K562 (cell line): ENCODE measurements around the gene WBP1. TPM values are rescaled to one million over a fixed set of nuclear protein-coding genes. Genes with fewer than 3 reads are reported as not detected.

Experiments used
- ARID3A ChIP-seq: IDR thresholded peaks from 2 replicates; pipeline ENCODE4 v1.6.1; 2012; ENCODE audit warnings: low read depth, low read length, improper control_type of control experiment, borderline replicate concordance
- CBX8 ChIP-seq: fragments of 200-600 bp; sonication (generic); IDR thresholded peaks from 2 replicates; pipeline ENCODE4 v1.6.1; 2012; ENCODE audit warnings: borderline replicate concordance, mixed run types, low read depth, mild to moderate bottlenecking, moderate library complexity, mixed read lengths, low read length, control low read depth, inconsistent platforms; ENCODE audit not compliant: poor library complexity, severe bottlenecking; ENCODE audit errors: extremely low read depth
- CREM ChIP-seq: IDR thresholded peaks from 2 replicates; pipeline ENCODE4 v1.6.1; 2014; ENCODE audit warnings: antibody characterized with exemption, low read depth
- ETV1 ChIP-seq: fragments of 450-650 bp; conservative IDR thresholded peaks from 2 replicates; pipeline ENCODE4 v1.6.1; 2016; ENCODE audit warnings: missing genetic modification characterization, control low read depth, low read depth, missing compliant biosample characterization
- FOXJ3 ChIP-seq: sonication (generic); formaldehyde crosslinking; IDR thresholded peaks from 2 replicates; pipeline ENCODE4 v1.4.0; 2020; ENCODE audit warnings: mild to moderate bottlenecking, missing genetic modification reagents
- GABPA ChIP-seq: fragments of 200-800 bp; sonication (Bioruptor generic); conservative IDR thresholded peaks from 2 replicates; pipeline ENCODE4 v1.6.1; 2016; ENCODE audit warnings: low read depth, missing genetic modification characterization, missing compliant biosample characterization
- GABPB1 ChIP-seq: sonication (generic); formaldehyde crosslinking; IDR thresholded peaks from 2 replicates; pipeline ENCODE4 v1.8.0; 2022; ENCODE audit warnings: mild to moderate bottlenecking, missing genetic modification reagents
- GATAD2B ChIP-seq: fragments of 450-650 bp; IDR thresholded peaks from 2 replicates; pipeline ENCODE4 v1.6.1; 2017; ENCODE audit warnings: mild to moderate bottlenecking, borderline replicate concordance
- GTF2F1 ChIP-seq: IDR thresholded peaks from 2 replicates; pipeline ENCODE4 v1.6.1; 2011; ENCODE audit warnings: low read depth, low read length, improper control_type of control experiment
- MIER1 ChIP-seq: fragments of 450-650 bp; IDR thresholded peaks from 2 replicates; pipeline ENCODE4 v1.6.1; 2016; ENCODE audit warnings: antibody characterized with exemption, mild to moderate bottlenecking, low read depth
- NCOA2 ChIP-seq, 2 experiments: fragments of 450-650 bp; IDR thresholded peaks; 2 replicates each; pipeline ENCODE4 v1.6.1; 2018; ENCODE audit warnings: mild to moderate bottlenecking in 2 of 2, moderate library complexity in 1 of 2; ENCODE audit not compliant: partially characterized antibody in 2 of 2
- POLR2G ChIP-seq: fragments of 200-400 bp; formaldehyde crosslinking; IDR thresholded peaks from 2 replicates; pipeline ENCODE4 v1.6.1; 2017; ENCODE audit warnings: low read depth, mild to moderate bottlenecking, antibody characterized with exemption, low read length, moderate library complexity
- RFX5 ChIP-seq: IDR thresholded peaks from 2 replicates; pipeline ENCODE4 v1.6.1; 2011; ENCODE audit warnings: low read depth, mild to moderate bottlenecking, improper control_type of control experiment, low read length
- THRB ChIP-seq: fragments of 450-650 bp; formaldehyde crosslinking; conservative IDR thresholded peaks from 2 replicates; pipeline ENCODE4 v1.4.0; 2022; ENCODE audit warnings: mild to moderate bottlenecking, missing genetic modification characterization
- ZFP30 ChIP-seq: fragments of 250-450 bp; sonication (Bioruptor Pico); IDR thresholded peaks from 2 replicates; pipeline ENCODE4 v1.8.0; 2022; ENCODE audit warnings: moderate library complexity, mild to moderate bottlenecking, inconsistent platforms, borderline replicate concordance
- ZMIZ1 ChIP-seq, 2 experiments: fragments of 150-350 bp in 1 of 2; IDR thresholded peaks; 2 replicates each; pipeline ENCODE4 v1.6.1; 2012 to 2016; ENCODE audit warnings: low read depth in 2 of 2, low read length in 2 of 2, mild to moderate bottlenecking in 1 of 2, moderate library complexity in 1 of 2
- ZNF436 ChIP-seq: fragments of 250-450, 450-650 bp; sonication (Bioruptor Pico); formaldehyde crosslinking; IDR thresholded peaks from 2 replicates; pipeline ENCODE4 v1.7.0; 2020; ENCODE audit warnings: mild to moderate bottlenecking
- ZNF57 ChIP-seq: fragments of 450-650 bp; formaldehyde crosslinking; IDR thresholded peaks from 2 replicates; pipeline ENCODE4 v1.4.0; 2020; ENCODE audit warnings: mild to moderate bottlenecking, moderate library complexity
- ZNF707 ChIP-seq: fragments of 250-450 bp; sonication (Bioruptor Pico); conservative IDR thresholded peaks from 2 replicates; pipeline ENCODE4 v1.8.0; 2022; ENCODE audit warnings: inconsistent platforms, mild to moderate bottlenecking, moderate library complexity
- ZNF76 ChIP-seq: fragments of 250-450 bp; sonication (Bioruptor Pico); IDR thresholded peaks from 2 replicates; pipeline ENCODE4 v1.4.0; 2020; ENCODE audit warnings: mild to moderate bottlenecking, moderate library complexity, borderline replicate concordance
- polyA plus RNA-seq, 8 experiments: library from polyadenylated mRNA; depleted of rRNA in 4 of 8; stranded (reverse) in 5 of 8; unstranded in 3 of 8; fragments of >200 nt; fragmentation: Nextera tagmentation in 2 of 8; fragmentation: Illumina TruSeq in 1 of 8; extraction: Ambion mirVana in 2 of 8; extraction: Trizol in 1 of 8; gene quantifications; 2 replicates each; pipeline versions ENCODE4 v1.2.1 to v1.2.3, GENCODE V29; 2011 to 2014; ENCODE audit warnings: inconsistent platforms in 1 of 8, missing spikeins in 1 of 8
- total RNA-seq, 7 experiments: library from RNA; depleted of rRNA in 6 of 7; stranded (reverse); fragments of >200 nt in 6 of 7; fragmentation: Illumina TruSeq in 2 of 7; extraction: Trizol in 2 of 7; gene quantifications; 2 replicates each; pipeline versions ENCODE4 v1.2.1 to v1.2.3, GENCODE V29; 2011 to 2021; ENCODE audit warnings: low replicate concordance in 1 of 7

WBP1 gene
- total and polyA plus RNA-seq, 9 of the 15 experiments (the other 6 are each of a cell fraction or from before 2014, with no cell fraction given): 1.9 to 27.7 (median 14.2) TPM

GRCh38 chr2:74472086-74472944, 14.1 kb downstream of the WBP1 start, which contains the start of gene MRPL53 (continued):
- TF ChIP-seq THRB (CRISPR knock-in tag): no peak
- TF ChIP-seq GABPA (tag): peak; percentile 100
- peak; percentile 100 for TF ChIP-seq GABPB1 (CRISPR knock-in tag)
- no peak for TF ChIP-seq MIER1
- TF ChIP-seq ZMIZ1 (IDR thresholded peaks at IDR 0.05; ENCODE audit: low read depth in 2 of 2, low read length in 2 of 2): peak in 1 of 2 experiments; percentile 61; a peak in 1 of 4 replicates
- no peak for TF ChIP-seq NCOA2 (IDR thresholded peaks at IDR 0.05; ENCODE audit: partially characterized antibody in 2 of 2)
- TF ChIP-seq GATAD2B: no peak
- TF ChIP-seq CREM: peak; percentile 94
- no peak for TF ChIP-seq ZFP30 (CRISPR knock-in tag)
- no peak for TF ChIP-seq FOXJ3 (CRISPR knock-in tag)
- no peak for TF ChIP-seq ZNF57 (CRISPR knock-in tag)
- no peak for TF ChIP-seq CBX8
- TF ChIP-seq ZNF436 (CRISPR knock-in tag): peak; percentile 52; the same call in 1 of the 2 replicates
- TF ChIP-seq ARID3A: no peak
- TF ChIP-seq POLR2G: peak; percentile 94
- no peak for TF ChIP-seq ZNF707 (CRISPR knock-in tag)
- no peak for TF ChIP-seq GTF2F1
- TF ChIP-seq ZNF76 (CRISPR knock-in tag): no peak
- TF ChIP-seq RFX5: no peak
- peak; percentile 97 for TF ChIP-seq ETV1 (tag)
